ENCODE results near the gene VWF. TPM values are rescaled to one million over a fixed set of nuclear protein-coding genes. Genes with fewer than 3 reads are reported as not detected.
A peak's percentile ranks its signal among the peaks of the same experiment; 100 is the strongest.
"Not testable (repeated sequence)": the region's sequence is repeated elsewhere in the genome, so short reads cannot be mapped to it uniquely, and the experiment has no call there.

Gene VWF
- total and polyA plus RNA-seq, 5 donors, result 144 to 388 (median 242) TPM

DNA sequence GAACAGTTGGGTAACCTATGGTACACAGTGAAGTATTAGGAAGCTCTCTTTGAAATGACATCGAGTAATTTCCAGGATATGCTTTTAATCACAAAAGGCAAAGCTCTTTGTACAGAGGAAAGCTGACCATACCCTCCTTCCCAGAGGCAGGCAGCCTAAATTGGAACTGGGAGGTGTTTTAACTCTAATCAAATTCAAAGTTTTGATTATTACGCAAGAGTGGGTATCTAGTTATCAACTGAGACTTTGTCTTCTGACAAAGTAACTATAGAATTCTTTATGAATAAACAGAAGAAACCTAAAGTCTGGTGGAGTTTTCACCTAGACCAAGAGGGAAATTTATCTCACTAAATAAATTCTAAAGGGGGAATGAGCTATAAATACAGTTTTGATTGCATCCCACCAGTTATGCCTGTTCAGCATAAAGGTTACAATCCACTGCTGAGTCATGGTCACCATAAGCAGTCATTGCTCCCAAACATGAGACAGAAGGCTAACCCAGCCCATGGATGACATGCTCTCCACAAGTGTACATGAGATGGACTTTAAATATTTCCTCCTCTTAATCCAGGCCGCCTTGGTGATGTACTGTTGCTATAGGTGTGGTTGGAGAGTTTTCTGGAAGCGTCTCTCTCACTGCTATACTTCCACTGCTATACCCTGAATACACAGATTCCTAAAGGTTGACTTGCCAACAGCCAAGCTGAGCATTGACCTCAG, 113.7 kb downstream of the VWF start:
- H3K27ac ChIP-seq (ENCODE audit: low read length); H3K27me3 ChIP-seq (ENCODE audit: control insufficient read depth, insufficient read depth); DNase-seq; intact Hi-C loops (cut with DNase I); H3K9me3 ChIP-seq (ENCODE audit: control insufficient read depth, low read length); H3K4me1 ChIP-seq (ENCODE audit: control insufficient read depth, insufficient read depth, low read length); H3K4me3 ChIP-seq (ENCODE audit: low read length): not testable (repeated sequence)
- ATAC-seq, result peak in 1 of 2 donors; percentile 27
- 87% methylated on average over 4 of the region's 4 CpGs for WGBS

GRCh38 chr12:5997260-5997659, 127.2 kb downstream of the VWF start:
- ATAC-seq, result no peak
- no peaks in the 10 kb centered on the region for H3K27me3 ChIP-seq (ENCODE audit: control insufficient read depth, insufficient read depth)
- WGBS, result 97% methylated on average over 3 of the region's 3 CpGs
- no peak overlapping the region for H3K27ac ChIP-seq (ENCODE audit: low read length)
- H3K4me3 ChIP-seq (ENCODE audit: low read length), result no peak overlapping the region
- H3K4me1 ChIP-seq (ENCODE audit: control insufficient read depth, insufficient read depth, low read length), result no peaks in the 10 kb centered on the region
- intact Hi-C loops (cut with DNase I), result no loop called here
- no peak for DNase-seq
- no peaks in the 10 kb centered on the region for H3K9me3 ChIP-seq (ENCODE audit: control insufficient read depth, low read length)

DNA sequence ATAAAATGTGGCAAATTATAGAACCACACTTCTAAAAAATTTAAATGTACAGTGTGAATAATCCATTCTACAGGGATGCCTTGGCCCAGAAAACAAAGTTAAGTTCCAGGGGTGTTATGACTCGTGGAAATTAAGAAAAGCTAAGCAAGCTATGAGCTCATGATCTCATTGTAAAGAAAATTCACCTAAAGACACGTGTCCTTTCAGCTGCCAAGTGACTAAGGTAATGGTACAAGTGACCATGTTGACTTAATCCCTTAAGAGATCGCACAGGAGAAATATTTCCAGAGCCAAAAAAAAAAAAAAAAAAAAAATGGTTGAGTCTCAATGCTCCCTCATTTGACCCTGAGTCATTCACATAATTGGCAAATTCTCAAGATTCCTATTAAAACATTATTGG, 128.0 kb downstream of the VWF start:
- no peak overlapping the region for H3K4me3 ChIP-seq (ENCODE audit: low read length)
- ATAC-seq, result no peak
- 80% methylated on average over 3 of the region's 3 CpGs for WGBS
- H3K9me3 ChIP-seq (ENCODE audit: control insufficient read depth, low read length), result no peaks in the 10 kb centered on the region
- H3K27me3 ChIP-seq (ENCODE audit: control insufficient read depth, insufficient read depth), result no peaks in the 10 kb centered on the region
- no peaks in the 10 kb centered on the region for H3K4me1 ChIP-seq (ENCODE audit: control insufficient read depth, insufficient read depth, low read length)
- intact Hi-C loops (cut with DNase I), result no loop called here
- no peak overlapping the region for H3K27ac ChIP-seq (ENCODE audit: low read length)
- no peak for DNase-seq

GRCh38 chr12:5989621-5990020, 134.8 kb downstream of the VWF start:
- ATAC-seq, result no peak
- Histone ChIP-seq H3K4me1 (ENCODE audit: control insufficient read depth, insufficient read depth, low read length) (no peaks in the 10 kb centered on the region), H3K27ac (ENCODE audit: low read length) (no peak overlapping the region), H3K9me3 (ENCODE audit: control insufficient read depth, low read length) (no peaks in the 10 kb centered on the region), H3K4me3 (ENCODE audit: low read length) (no peak overlapping the region), H3K27me3 (ENCODE audit: control insufficient read depth, insufficient read depth) (no peaks in the 10 kb centered on the region)
- intact Hi-C loops (cut with DNase I), result loop anchor here (2.0 to 5.0 kb wide), 4 partner anchors 48 to 293 kb away; no protein-coding TSS in a partner anchor
- 81% methylated on average over 3 of the region's 3 CpGs for WGBS
- DNase-seq, result no peak

DNA sequence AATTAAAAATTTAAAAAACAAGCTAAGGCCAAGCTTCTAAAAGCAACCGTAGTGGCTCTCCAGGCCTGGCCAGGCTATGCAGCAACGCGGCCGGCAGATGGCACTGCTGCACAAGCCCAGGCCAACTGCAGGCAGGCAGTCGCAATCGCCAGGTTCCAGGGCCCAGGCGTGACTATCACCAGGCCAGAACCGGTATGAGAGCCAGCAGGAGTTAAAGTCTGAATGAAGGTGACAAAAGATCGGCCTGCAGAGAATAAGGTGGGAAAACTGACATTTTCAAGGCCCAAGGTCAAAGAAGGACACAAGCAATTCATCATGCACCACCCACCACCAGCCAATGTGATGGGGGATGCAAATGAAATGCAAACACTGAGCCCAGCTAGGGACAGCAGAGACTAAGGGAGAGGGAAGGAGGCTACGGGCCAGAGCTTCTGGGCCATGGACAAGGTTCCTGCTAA, 135.8 kb downstream of the VWF start:
- Histone ChIP-seq H3K27ac (ENCODE audit: low read length) (no peak overlapping the region), H3K27me3 (ENCODE audit: control insufficient read depth, insufficient read depth) (no peaks in the 10 kb centered on the region), H3K9me3 (ENCODE audit: control insufficient read depth, low read length) (no peaks in the 10 kb centered on the region), H3K4me3 (ENCODE audit: low read length) (no peak overlapping the region), H3K4me1 (ENCODE audit: control insufficient read depth, insufficient read depth, low read length) (no peaks in the 10 kb centered on the region)
- intact Hi-C loops (cut with DNase I), result loop anchor here (2.0 to 5.0 kb wide), 4 partner anchors 49 to 294 kb away; no protein-coding TSS in a partner anchor
- peak; percentile 88 to 92 for ATAC-seq
- DNase-seq, result peak; percentile 79 to 92 (median 90)
- WGBS, result 5% methylated on average over 10 of the region's 10 CpGs

DNA sequence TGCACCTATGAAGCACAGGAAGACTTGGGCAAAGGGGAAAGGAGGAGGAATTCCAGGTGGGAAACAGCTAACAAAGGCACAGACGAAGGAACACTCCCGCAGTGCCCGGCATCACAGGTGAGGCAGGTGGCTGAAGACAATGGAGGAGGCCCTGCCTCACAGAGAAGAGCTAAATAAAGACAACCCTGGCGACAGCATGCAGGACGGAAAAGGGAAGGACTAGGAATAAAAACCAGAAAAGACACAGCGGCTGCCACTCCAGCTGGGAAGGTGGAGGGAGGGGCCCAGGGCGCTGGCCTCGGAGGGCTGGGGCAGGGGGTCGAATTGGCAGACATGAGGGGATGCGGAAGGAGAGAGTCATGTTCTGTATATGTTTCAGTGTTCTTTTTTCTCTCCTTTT, 136.4 kb downstream of the VWF start:
- DNase-seq, result no peak
- H3K4me3 ChIP-seq (ENCODE audit: low read length), result no peak overlapping the region
- ATAC-seq, result no peak
- H3K9me3 ChIP-seq (ENCODE audit: control insufficient read depth, low read length), result no peaks in the 10 kb centered on the region
- H3K27me3 ChIP-seq (ENCODE audit: control insufficient read depth, insufficient read depth), result no peaks in the 10 kb centered on the region
- no peak overlapping the region for H3K27ac ChIP-seq (ENCODE audit: low read length)
- H3K4me1 ChIP-seq (ENCODE audit: control insufficient read depth, insufficient read depth, low read length), result no peaks in the 10 kb centered on the region
- 65% methylated on average over 10 of the region's 10 CpGs for WGBS
- intact Hi-C loops (cut with DNase I), result loop anchor here (2.0 to 5.0 kb wide), 4 partner anchors 49 to 294 kb away; no protein-coding TSS in a partner anchor

DNA sequence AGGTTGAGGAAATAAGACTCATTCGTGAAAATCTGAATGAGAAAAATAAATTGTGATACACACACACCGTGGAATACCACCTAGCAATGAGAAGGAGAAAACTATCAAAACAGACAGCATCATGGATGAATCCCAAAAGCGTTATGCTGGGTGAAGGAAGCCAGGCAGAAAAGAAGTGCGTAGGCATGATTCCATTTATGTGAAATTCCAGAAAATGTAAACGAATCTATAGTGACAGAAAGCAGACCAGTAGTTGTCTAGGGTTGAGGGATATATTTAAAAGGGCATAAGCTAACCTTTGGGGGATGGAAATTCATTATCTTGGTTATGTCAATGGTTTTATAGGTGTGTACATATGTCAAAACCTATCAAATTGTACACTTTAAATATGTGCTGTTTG, 136.9 kb downstream of the VWF start:
- H3K4me1 ChIP-seq (ENCODE audit: control insufficient read depth, insufficient read depth, low read length), result no peaks in the 10 kb centered on the region
- H3K4me3 ChIP-seq (ENCODE audit: low read length), result no peak overlapping the region
- no peak for DNase-seq
- ATAC-seq, result no peak
- H3K27ac ChIP-seq (ENCODE audit: low read length), result no peak overlapping the region
- intact Hi-C loops (cut with DNase I), result loop anchor here in 3 of 4 donors (5.0 kb wide), 2 partner anchors 50 to 295 kb away; no protein-coding TSS in a partner anchor
- WGBS, result 86% methylated on average over 5 of the region's 5 CpGs
- no peaks in the 10 kb centered on the region for H3K27me3 ChIP-seq (ENCODE audit: control insufficient read depth, insufficient read depth)
- no peaks in the 10 kb centered on the region for H3K9me3 ChIP-seq (ENCODE audit: control insufficient read depth, low read length)

- WGBS, result 80% methylated on average over 8 of the region's 8 CpGs
- intact Hi-C loops (cut with DNase I), result loop anchor here in 3 of 4 donors (5.0 kb wide), 2 partner anchors 52 to 297 kb away; no protein-coding TSS in a partner anchor
Measured at GRCh38 chr12:5985471-5985870, 139.0 kb downstream of the VWF start.

GRCh38 chr12:5984873-5985272, 139.6 kb downstream of the VWF start:
- no peaks in the 10 kb centered on the region for H3K9me3 ChIP-seq (ENCODE audit: control insufficient read depth, low read length)
- WGBS, result 72% methylated on average over 9 of the region's 9 CpGs
- ATAC-seq, result no peak
- H3K4me1 ChIP-seq (ENCODE audit: control insufficient read depth, insufficient read depth, low read length), result no peaks in the 10 kb centered on the region
- intact Hi-C loops (cut with DNase I), result loop anchor here in 3 of 4 donors (5.0 kb wide), 2 partner anchors 52 to 297 kb away; no protein-coding TSS in a partner anchor
- H3K27me3 ChIP-seq (ENCODE audit: control insufficient read depth, insufficient read depth), result no peaks in the 10 kb centered on the region
- no peak overlapping the region for H3K27ac ChIP-seq (ENCODE audit: low read length)
- H3K4me3 ChIP-seq (ENCODE audit: low read length), result no peak overlapping the region
- DNase-seq, result no peak

More at GRCh38 chr12:5985471-5985870, 139.0 kb downstream of the VWF start:
- Histone ChIP-seq H3K27ac (ENCODE audit: low read length) (no peak overlapping the region), H3K4me1 (ENCODE audit: control insufficient read depth, insufficient read depth, low read length) (no peaks in the 10 kb centered on the region), H3K9me3 (ENCODE audit: control insufficient read depth, low read length) (no peaks in the 10 kb centered on the region), H3K27me3 (ENCODE audit: control insufficient read depth, insufficient read depth) (no peaks in the 10 kb centered on the region), H3K4me3 (ENCODE audit: low read length) (no peak overlapping the region)
- ATAC-seq (no peak), DNase-seq (no peak)

- intact Hi-C loops (cut with DNase I), result no loop called here
- 84% methylated on average over 4 of the region's 4 CpGs for WGBS
- Histone ChIP-seq H3K4me3 (ENCODE audit: low read length) (no peak overlapping the region), H3K4me1 (ENCODE audit: control insufficient read depth, insufficient read depth, low read length) (no peaks in the 10 kb centered on the region), H3K27me3 (ENCODE audit: control insufficient read depth, insufficient read depth) (no peaks in the 10 kb centered on the region), H3K27ac (ENCODE audit: low read length) (no peak overlapping the region), H3K9me3 (ENCODE audit: control insufficient read depth, low read length) (no peaks in the 10 kb centered on the region)
- DNase-seq (no peak), ATAC-seq (no peak)
Measured at GRCh38 chr12:5982106-5982505, 142.4 kb downstream of the VWF start.

- H3K4me3 ChIP-seq (ENCODE audit: low read length), result no peak overlapping the region
- no peaks in the 10 kb centered on the region for H3K9me3 ChIP-seq (ENCODE audit: control insufficient read depth, low read length)
- ATAC-seq (no peak), DNase-seq (no peak)
- peaks cover 4% of the 10 kb centered on the region for H3K4me1 ChIP-seq (ENCODE audit: control insufficient read depth, insufficient read depth, low read length)
- intact Hi-C loops (cut with DNase I), result no loop called here
- no peaks in the 10 kb centered on the region for H3K27me3 ChIP-seq (ENCODE audit: control insufficient read depth, insufficient read depth)
- H3K27ac ChIP-seq (ENCODE audit: low read length), result no peak overlapping the region
- 82% methylated on average over 6 of the region's 6 CpGs for WGBS
Measured at GRCh38 chr12:5977556-5977955, 146.9 kb downstream of the VWF start.

All from right cardiac atrium (tissue), 5 donors.